Osteoblast (primary cell): ENCODE measurements around the gene MET. TPM values are rescaled to one million over a fixed set of nuclear protein-coding genes. Genes with fewer than 3 reads are reported as not detected.
"Not testable (repeated sequence)": the region's sequence is repeated elsewhere in the genome, so short reads cannot be mapped to it uniquely, and the experiment has no call there.

Experiments used
- DNase-seq: peaks from one replicate; pipeline ENCODE4 v3.0.0; 2011; ENCODE audit warnings: low spot score, mixed read lengths; ENCODE audit not compliant: insufficient read length; ENCODE audit errors: missing footprints
- H2AFZ ChIP-seq: 2 replicates; pipeline ENCODE4 v1.6.0; 2011; ENCODE audit warnings: mild to moderate bottlenecking, low read length
- H3K27ac ChIP-seq: 2 replicates; pipeline ENCODE4 v1.5.1; 2011; ENCODE audit warnings: mild to moderate bottlenecking, low read depth, low read length, moderate library complexity
- H3K27me3 ChIP-seq: 2 replicates; pipeline ENCODE4 v1.6.0; 2012; ENCODE audit warnings: mild to moderate bottlenecking, control low read depth, inconsistent platforms, low read length, moderate library complexity; ENCODE audit not compliant: insufficient read depth
- H3K36me3 ChIP-seq: 2 replicates; pipeline ENCODE4 v1.5.1; 2011; ENCODE audit warnings: mild to moderate bottlenecking, low read length, control low read depth, moderate library complexity; ENCODE audit not compliant: insufficient read depth
- H3K4me1 ChIP-seq: 2 replicates; pipeline ENCODE4 v1.5.1; 2011; ENCODE audit warnings: mild to moderate bottlenecking, low read length, control low read depth, moderate library complexity; ENCODE audit not compliant: insufficient read depth
- H3K4me2 ChIP-seq: 2 replicates; pipeline ENCODE4 v1.6.0; 2011; ENCODE audit warnings: mild to moderate bottlenecking, low read length; ENCODE audit not compliant: insufficient read depth
- H3K4me3 ChIP-seq: fragments of 200-600 bp; sonication (generic); 3 replicates; pipeline ENCODE4 v1.5.1; 2012; ENCODE audit warnings: mild to moderate bottlenecking, low read length, inconsistent platforms; ENCODE audit not compliant: insufficient read depth
- H3K79me2 ChIP-seq: 2 replicates; pipeline ENCODE4 v1.6.0; 2012; ENCODE audit warnings: mild to moderate bottlenecking, low read length, control low read depth, inconsistent platforms; ENCODE audit not compliant: insufficient read depth
- H3K9me3 ChIP-seq: 2 replicates; pipeline ENCODE4 v1.5.1; 2011; ENCODE audit warnings: low read depth, low read length, control low read depth
- H4K20me1 ChIP-seq: 2 replicates; pipeline ENCODE4 v1.6.0; 2012; ENCODE audit warnings: mild to moderate bottlenecking, low read length, control low read depth; ENCODE audit not compliant: insufficient read depth
- CTCF ChIP-seq: IDR thresholded peaks from 2 replicates; pipeline ENCODE4 v1.5.1; 2011; ENCODE audit warnings: mild to moderate bottlenecking, low read depth, low read length, moderate library complexity; ENCODE audit errors: extremely low read depth
- total RNA-seq: library from RNA; depleted of rRNA; stranded (reverse); fragments of >200 nt; gene quantifications from 2 replicates; pipeline ENCODE4 v1.2.3, GENCODE V29; 2012

Gene MET
- total RNA-seq, 1 donor, result 55.0 TPM

- H3K27me3 ChIP-seq, result no peaks in the 10 kb centered on the region
- H3K27ac ChIP-seq, result peak overlapping the region; percentile 73
- TF ChIP-seq CTCF, result peak; percentile 13
- H3K79me2 ChIP-seq, result peaks cover 61% of the 10 kb centered on the region
- H3K4me3 ChIP-seq, result no peak overlapping the region
- peaks cover 51% of the 10 kb centered on the region for H3K4me1 ChIP-seq
- H3K36me3 ChIP-seq, result no peaks in the 10 kb centered on the region
- H2AFZ ChIP-seq, result no peak overlapping the region
- no peak for DNase-seq
- no peak overlapping the region for H3K4me2 ChIP-seq
- no peaks in the 10 kb centered on the region for H4K20me1 ChIP-seq
- no peaks in the 10 kb centered on the region for H3K9me3 ChIP-seq
Observed at GRCh38 chr7:116715077-116715476, 43.1 kb downstream of the MET start.

GRCh38 chr7:116717137-116717536, 45.1 kb downstream of the MET start:
- no peaks in the 10 kb centered on the region for H4K20me1 ChIP-seq
- no peaks in the 10 kb centered on the region for H3K36me3 ChIP-seq
- peak overlapping the region; percentile 40 for H3K4me3 ChIP-seq
- H3K9me3 ChIP-seq, result no peaks in the 10 kb centered on the region
- no peaks in the 10 kb centered on the region for H3K27me3 ChIP-seq
- H3K4me1 ChIP-seq, result peaks cover 34% of the 10 kb centered on the region
- H3K27ac ChIP-seq, result peak overlapping the region; percentile 73
- H2AFZ ChIP-seq, result no peak overlapping the region
- no peak for DNase-seq
- peak overlapping the region; percentile 78 for H3K4me2 ChIP-seq
- no peak for TF ChIP-seq CTCF
- peaks cover 40% of the 10 kb centered on the region for H3K79me2 ChIP-seq

GRCh38 chr7:116723959-116724529, 52.0 kb downstream of the MET start:
- H2AFZ ChIP-seq, result not testable (repeated sequence)
- peaks cover 16% of the 10 kb centered on the region for H3K4me1 ChIP-seq

GRCh38 chr7:116724560-116725231, 52.7 kb downstream of the MET start:
- peaks cover 16% of the 10 kb centered on the region for H3K4me1 ChIP-seq
- H3K27me3 ChIP-seq, result no peaks in the 10 kb centered on the region
- DNase-seq, result no peak
- no peaks in the 10 kb centered on the region for H3K9me3 ChIP-seq
- no peak for TF ChIP-seq CTCF
- no peak overlapping the region for H2AFZ ChIP-seq
- no peak overlapping the region for H3K27ac ChIP-seq
- H4K20me1 ChIP-seq, result peaks cover 3% of the 10 kb centered on the region
- no peak overlapping the region for H3K4me2 ChIP-seq
- peaks cover 5% of the 10 kb centered on the region for H3K36me3 ChIP-seq
- no peak overlapping the region for H3K4me3 ChIP-seq
- H3K79me2 ChIP-seq, result peaks cover 45% of the 10 kb centered on the region

More at GRCh38 chr7:116723959-116724529, 52.0 kb downstream of the MET start:
- H3K36me3 ChIP-seq, H3K27ac ChIP-seq, H3K4me2 ChIP-seq, H3K9me3 ChIP-seq, H4K20me1 ChIP-seq, H3K27me3 ChIP-seq, DNase-seq, H3K4me3 ChIP-seq: not testable (repeated sequence)
- peaks cover 40% of the 10 kb centered on the region for H3K79me2 ChIP-seq
